Ureter (tissue), 1 donor: ENCODE measurements around the gene CA7. TPM values are rescaled to one million over a fixed set of nuclear protein-coding genes. Genes with fewer than 3 reads are reported as not detected.
A peak's percentile ranks its signal among the peaks of the same experiment; 100 is the strongest.

Experiments
- DNase-seq: peaks from one replicate; pipeline ENCODE4 v3.0.0-alpha.2; 2020; ENCODE audit warnings: low spot score
- total RNA-seq: library from RNA; stranded (reverse); gene quantifications from one replicate; pipeline ENCODE4 v1.2.4, GENCODE V29; 2023
- donor health status: DM: yes; HTN: yes; CAD: no.

Gene CA7
- total RNA-seq, result not detected

- no peak for DNase-seq
Observed at GRCh38 chr16:66844342-66845079, at the start of gene CA7. Gene CA7, plus strand, starts transcription at chr16:66844414. Its CDS starts 74 bp downstream, at chr16:66844488.

DNA sequence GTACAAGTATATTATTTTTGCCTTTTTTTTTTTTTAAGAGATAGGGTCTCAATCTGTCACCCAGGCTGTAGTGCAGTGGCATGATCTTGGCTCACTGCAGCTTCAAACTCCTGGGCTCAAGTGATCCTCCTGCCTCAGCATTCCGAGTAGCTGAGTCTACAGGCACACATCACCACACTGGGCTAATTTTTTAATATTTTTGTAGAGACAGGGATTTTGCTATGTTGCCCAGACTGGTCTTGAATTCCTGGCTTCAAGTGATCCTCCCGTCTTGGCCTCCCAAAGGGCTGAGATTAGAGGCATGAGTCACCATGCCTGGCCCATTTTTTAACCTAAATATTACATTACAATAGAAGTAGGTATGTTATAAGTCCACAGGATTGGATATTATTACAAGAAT is 46.1 kb upstream of the CA7 start:
- DNase-seq, result no peak

GRCh38 chr16:66800856-66801255 is 43.4 kb upstream of the CA7 start:
- no peak for DNase-seq

DNA sequence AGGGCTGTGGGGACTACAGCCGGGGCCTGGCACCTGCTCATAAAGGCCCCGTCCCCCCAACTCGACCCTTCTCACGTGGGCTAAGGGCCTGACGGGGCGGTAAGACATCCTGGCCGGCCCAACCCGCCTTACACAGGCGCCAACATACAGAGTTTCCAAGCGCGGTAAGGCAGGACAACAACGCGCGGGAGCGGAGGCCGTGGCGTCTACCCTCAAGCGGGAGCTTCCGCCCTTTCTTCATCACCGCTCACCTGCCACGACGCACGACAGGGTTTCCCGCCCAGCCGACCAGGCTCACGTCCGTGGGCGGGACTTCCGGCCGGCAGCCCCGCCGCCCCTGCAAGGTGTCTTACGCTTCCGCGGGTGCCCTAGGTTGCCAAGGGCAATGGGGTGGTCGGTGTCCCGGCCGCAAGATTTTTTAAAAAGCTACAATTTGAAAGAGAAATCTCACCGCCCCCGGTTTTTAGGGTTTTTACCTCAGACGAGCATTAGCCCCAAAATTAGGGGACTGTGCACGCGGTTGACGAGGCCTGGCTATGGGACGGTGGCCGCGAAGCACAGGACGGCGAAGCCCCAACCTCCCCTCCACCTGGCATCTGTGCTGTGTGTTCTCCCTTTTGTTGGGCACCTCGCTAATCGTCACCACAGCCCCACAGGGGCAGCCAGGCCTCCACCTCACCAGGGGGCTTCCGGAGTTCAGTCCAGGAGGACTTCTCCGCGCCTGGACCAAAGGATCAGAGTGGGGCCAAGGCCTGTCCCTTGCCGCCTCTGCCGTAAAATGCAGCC is 42.7 kb upstream of the CA7 start, which contains the start of gene TERB1:
Gene TERB1 (minus strand): TSS at position 265 of the 786 bp plus-strand sequence. CDS start 4,786 bp downstream, outside the sequence.
- DNase-seq, result no peak

DNA sequence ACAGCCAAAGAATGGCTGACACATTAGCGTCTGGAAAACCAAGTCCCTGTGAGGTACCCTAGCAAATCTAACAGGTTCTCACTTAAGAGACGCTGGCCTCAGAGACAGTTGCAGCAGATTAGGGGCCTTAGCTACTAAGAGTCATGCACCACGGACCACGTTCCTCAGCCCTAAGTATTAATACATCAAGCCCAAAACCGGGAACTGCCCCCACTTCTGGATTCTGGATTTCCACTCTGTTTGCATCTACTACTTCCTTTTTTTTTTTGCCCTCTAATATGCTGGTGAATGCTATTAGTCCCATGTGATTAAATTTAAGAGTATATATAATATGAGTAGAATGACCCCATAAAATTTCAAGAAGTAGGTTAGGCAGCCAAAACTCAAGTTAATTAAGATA is 42.1 kb upstream of the CA7 start:
- DNase-seq, result no peak

DNA sequence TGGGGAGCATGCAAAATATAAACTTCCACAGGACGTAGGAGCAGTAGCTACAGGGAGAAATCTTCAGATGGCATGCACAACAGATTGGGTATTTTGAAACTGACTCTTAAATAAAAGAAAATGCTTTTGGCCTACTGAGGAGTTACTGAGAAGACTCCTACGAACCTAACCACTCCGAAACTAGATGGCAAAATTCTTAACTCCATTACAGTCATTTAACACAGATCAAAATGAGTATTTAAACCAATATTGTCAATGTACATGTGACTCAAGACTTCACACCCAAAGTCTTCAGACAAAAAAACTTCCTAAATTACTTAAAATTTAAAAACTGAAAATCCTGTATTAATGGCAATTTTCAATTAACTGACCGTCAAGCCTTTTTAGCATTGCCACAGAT is 34.4 kb upstream of the CA7 start:
- no peak for DNase-seq

- DNase-seq, result no peak
Observed at GRCh38 chr16:66810391-66810790, 33.8 kb upstream of the CA7 start.

DNA sequence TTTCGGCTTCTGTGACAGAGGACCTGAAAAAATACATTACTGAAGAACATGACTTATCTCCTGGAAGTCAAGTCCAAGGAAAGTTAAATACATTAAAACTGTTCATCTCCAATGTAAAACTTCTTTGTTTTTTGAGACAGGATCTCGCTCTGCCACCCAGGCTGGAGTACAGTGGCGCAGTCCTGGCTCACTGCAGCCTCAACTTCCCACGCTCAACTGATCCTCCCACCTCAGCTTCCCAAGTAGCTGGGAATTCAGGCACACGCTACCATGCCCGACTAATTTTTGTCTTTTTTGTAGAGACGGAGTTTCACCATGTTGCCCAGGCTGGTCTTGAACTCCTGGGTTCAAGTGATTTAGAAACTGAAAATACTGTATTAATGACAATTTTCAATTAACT is 33.2 kb upstream of the CA7 start:
- DNase-seq, result no peak

GRCh38 chr16:66814734-66815133 is 29.5 kb upstream of the CA7 start:
- DNase-seq, result no peak

- no peak for DNase-seq
Observed at GRCh38 chr16:66824006-66824405, 20.2 kb upstream of the CA7 start.

DNA sequence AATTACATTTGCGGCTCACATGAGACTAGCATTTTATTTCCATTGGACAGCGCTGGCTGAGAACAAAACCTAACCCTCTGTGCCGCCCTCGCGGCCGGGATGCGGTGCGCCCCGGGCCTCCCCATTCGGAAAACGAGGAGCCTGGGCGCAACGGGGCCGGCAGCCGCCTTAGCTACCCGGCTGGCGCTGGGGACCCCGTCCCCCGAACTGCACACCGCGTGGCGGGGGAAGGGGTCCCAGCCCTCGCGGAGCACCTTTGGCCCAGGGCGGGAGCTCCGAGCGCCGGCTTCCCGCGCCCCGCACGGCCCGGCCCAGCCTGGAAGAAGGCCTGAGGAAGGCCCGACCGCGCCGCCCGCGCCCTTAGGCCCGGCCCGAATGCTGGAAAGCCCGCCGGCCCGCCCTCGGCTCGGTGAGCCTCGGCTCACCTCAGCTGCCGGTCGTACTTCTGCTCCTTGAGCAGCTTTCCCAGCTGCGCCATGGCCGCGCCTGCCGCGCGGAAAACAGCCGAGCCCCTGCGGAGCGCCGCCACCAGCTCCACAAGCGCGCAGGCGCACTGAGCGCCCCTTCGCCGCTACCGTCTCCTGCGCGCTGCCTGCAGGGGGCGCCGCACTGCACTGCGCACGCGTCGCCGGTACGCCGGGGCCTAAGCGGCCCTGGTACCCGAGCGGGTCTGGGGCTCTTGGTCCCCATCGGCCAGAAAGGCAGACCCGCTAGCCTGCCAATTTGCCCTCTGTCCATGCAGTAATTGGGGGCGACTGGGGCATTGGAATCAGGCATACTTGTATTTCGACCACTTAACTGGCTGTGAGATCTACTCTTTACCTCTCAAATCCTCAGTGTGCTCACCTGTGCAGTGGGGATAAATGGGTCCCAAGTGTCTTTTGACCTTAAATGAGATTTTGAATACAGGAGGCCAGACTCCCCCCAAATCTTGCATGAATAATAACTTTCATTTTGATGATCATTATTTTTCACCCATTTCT is 13.5 kb upstream of the CA7 start, which contains the start of gene NAE1:
Gene NAE1 (minus strand): TSS at position 555 of the 983 bp plus-strand sequence. CDS start 77 bp downstream, at position 478.
- peak; percentile 83 for DNase-seq

GRCh38 chr16:66832190-66832589 is 12.0 kb upstream of the CA7 start:
- DNase-seq, result no peak

DNA sequence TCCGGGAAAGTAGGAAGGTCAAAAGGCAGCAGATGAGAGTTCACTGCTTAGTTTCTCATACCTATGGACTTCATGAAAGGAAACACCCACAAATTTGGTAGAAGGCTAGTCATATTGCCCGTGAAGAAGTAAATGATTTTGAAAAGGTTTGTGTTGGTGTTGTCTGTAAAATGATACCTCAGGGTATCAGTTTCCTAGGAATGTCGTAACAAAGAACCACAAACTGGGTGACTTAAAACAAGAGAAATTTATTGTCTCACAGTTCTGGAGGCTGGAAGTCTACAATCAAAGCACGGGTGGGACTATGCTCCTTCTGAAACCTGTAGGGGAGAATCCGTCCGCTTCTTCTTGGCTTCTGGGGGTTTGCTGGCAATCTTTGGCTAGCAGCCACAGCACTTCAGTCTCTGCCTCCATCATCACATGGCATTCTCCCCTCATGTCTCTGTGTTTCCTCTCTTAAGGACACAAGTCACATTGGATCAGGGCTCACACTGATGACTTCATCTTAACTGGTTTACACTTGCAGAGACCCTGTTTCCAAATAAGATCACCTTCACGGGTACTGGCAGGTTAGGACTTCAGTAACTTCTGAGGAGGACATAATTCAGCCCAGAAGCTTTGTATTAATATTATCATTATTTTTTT is 11.4 kb upstream of the CA7 start:
- no peak for DNase-seq

DNA sequence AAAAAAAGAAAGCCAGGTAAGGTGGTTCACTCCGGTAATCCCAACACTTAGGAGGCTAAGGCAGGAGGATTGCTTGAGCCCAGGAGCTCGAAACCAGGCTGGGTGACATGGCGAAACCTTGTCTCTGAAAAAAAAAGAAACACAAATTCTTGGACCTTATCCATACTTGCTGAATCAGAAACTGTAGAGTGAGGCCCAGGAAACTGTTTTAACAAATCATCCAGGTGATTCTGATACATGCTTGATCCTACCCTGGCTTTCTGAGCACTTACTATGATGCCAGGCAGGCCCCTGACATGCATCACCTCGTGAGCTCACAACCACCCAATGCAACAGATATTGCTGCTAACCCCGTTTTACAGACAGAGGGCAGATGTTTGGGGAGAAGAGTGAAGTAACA is 9.5 kb upstream of the CA7 start:
- DNase-seq, result no peak

DNA sequence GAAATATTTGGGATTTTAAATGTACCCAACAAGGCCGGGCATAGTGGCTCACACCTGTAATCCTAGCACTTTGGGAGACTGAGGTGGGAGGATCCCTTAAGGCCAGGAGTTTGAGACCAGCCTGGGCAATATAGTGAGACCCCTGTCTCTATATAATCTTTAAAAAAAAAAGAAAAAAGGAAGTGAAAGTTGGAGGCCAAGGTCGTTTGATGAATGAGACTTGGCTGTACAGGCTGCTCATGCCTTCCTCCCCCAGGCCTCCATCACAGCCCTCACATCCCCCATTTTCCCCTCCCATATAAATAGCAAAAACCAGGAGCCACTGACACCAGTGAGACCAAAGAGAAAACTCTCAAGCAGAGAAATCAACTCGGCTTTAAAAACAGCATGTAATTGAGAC is 3.3 kb upstream of the CA7 start:
- DNase-seq, result peak; percentile 20

DNA sequence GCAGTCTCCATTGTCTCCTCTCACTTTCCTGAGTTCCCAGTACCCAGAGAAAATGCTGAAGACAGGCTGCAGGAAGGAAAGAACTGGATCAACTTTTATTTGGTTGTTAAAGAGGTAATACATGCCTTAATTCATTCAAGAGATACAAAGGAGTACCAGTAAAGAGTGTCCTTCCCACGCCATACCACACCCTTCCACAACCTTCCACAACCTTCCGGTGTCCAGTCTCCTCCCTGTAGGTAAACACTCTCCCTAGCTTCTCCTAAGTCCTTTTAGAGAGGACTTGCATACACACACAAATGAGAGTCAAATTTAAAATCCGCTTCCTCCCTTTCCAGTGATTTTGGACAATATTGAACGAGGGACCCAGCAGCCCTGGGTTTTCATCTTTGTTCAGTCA is 2.8 kb upstream of the CA7 start:
- DNase-seq, result no peak

DNA sequence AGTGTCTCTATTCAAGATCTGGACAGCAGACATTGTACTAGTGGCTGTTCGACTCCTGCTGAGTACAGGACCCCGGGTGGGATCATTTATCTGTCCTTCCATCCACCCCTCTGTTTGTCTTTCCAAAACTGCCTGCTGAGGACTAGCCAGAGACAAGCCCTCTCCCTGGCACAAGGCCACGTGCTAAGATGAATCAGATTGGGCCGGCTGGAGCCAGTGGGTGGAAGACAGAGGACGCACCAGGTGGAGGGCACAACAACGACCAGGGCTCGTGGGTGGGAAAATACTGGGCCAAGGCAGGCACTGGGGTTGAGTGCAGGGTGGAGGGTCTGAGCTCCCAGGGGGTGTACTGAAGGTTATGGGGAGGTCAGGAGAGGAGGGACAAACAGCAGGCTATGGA is 1.4 kb upstream of the CA7 start:
- DNase-seq, result peak; percentile 17

- no peak for DNase-seq
Observed at GRCh38 chr16:66843191-66843590, 1.0 kb upstream of the CA7 start.

GRCh38 chr16:66844009-66844341 is 239 bp upstream of the CA7 start:
- no peak for DNase-seq

GRCh38 chr16:66845080-66845410 is 831 bp downstream of the CA7 start:
- DNase-seq, result no peak

GRCh38 chr16:66845791-66846221 is 1.6 kb downstream of the CA7 start:
- DNase-seq, result no peak

DNA sequence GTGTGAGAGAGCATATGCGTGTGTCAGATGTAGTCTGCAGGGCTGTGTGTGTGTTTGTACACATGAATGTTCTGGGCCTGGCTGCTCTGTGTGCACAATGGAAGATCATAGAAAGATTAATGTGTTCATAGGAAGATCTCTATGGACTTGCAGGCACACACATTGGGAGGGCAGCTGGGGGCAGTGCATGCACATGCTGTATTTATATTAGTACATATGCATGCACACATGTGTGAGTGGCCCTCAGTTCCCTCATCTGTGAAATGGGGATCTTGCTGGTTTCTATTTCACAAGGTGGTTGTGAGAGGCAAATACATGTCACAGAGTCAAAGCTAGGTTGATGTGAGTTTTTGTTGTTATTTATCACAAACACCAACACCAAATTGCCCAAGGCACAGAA is 2.1 kb downstream of the CA7 start:
- DNase-seq, result no peak
